ENCODE results near the gene MAP3K5.
A peak's percentile ranks its signal among the peaks of the same experiment; 100 is the strongest.

Gene MAP3K5

DNA sequence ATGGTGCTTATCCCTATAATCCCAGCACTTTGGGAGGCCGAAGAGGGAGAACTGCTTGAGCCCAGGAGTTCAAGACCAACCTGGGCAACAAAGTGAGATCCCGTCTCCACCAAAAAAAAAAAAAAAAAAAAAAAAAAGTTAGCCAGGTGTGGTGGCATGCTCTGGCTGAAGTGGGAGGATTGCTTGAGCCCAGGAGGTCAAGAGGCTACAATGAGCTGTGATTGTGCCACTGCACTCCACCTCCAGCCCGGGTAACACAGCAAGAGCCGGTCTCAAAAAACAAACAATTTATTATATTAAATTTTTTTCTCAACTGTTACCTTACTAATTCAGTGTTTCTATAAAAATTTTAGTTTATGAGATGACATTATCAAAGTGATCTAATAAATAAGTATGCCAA, 156.7 kb downstream of the MAP3K5 start:
- DNase-seq, result no peak

GRCh38 chr6:136633355-136633754, 158.9 kb downstream of the MAP3K5 start:
- no peak for DNase-seq

DNA sequence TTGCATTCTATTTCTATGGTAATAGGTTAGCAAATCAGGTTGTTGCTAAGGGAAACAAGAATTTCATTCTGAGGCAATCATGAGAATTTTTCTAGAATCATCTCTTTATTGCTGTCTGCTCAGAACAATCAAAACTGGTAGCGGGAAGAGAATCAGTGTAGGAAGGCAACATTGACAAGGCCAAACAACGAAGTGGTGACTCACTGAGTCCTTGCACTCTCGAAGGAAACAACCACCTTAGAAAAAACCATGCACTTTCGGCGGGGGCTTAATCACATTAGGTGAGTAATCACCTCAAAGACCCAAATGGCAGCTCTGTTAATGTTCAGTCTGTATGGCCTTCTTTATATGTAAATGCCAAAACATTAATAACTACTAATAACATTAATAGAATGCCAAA, 163.3 kb downstream of the MAP3K5 start:
- DNase-seq, result no peak

- DNase-seq, result no peak
Observed at GRCh38 chr6:136627191-136627590, 165.1 kb downstream of the MAP3K5 start.

DNA sequence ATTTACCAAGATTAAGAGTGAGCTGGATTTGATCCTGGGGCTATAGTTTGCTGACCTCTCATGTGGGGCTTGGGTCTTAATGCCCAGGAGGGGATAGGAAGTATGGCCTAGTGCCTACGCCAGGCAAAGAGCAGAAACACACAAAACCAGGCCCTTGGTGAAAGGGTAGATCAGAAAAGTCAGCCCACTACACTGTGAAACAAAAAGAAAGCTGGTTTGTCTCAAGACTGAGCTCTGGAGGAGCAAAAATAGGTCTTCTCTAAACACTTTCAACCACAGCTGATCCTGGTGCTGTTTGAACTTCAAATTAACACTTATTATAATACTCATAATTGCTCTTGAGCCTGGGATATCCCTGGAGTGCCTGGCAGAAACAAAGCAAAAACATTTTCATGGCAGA, 167.0 kb downstream of the MAP3K5 start:
- no peak for DNase-seq

GRCh38 chr6:136624347-136624746, 167.9 kb downstream of the MAP3K5 start:
- DNase-seq, result peak; percentile 23

GRCh38 chr6:136618086-136618485, 174.2 kb downstream of the MAP3K5 start:
- DNase-seq, result no peak

GRCh38 chr6:136616527-136616926, 175.8 kb downstream of the MAP3K5 start:
- no peak for DNase-seq

- no peak for DNase-seq
Observed at GRCh38 chr6:136614994-136615393, 177.3 kb downstream of the MAP3K5 start.

GRCh38 chr6:136614350-136614749, 177.9 kb downstream of the MAP3K5 start:
- no peak for DNase-seq

DNA sequence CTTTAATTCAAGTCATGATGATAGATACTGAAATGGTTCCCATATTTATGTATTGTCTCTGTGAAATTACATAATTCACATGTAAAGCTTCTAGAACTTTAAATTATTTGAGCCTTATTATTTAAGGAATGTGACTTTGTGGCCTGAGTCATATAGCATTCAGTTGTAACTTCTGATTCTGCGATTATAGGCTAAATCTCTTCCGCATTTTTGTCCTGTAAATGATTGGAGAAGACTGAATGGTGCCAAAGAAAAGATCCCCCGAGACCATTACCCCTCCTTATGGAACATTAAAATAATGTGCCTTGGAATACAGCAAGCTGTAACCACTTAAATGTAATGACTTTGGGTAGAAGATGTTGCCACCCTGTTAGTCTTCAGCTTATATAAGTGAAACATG, 178.8 kb downstream of the MAP3K5 start:
- DNase-seq, result peak; percentile 71

DNA sequence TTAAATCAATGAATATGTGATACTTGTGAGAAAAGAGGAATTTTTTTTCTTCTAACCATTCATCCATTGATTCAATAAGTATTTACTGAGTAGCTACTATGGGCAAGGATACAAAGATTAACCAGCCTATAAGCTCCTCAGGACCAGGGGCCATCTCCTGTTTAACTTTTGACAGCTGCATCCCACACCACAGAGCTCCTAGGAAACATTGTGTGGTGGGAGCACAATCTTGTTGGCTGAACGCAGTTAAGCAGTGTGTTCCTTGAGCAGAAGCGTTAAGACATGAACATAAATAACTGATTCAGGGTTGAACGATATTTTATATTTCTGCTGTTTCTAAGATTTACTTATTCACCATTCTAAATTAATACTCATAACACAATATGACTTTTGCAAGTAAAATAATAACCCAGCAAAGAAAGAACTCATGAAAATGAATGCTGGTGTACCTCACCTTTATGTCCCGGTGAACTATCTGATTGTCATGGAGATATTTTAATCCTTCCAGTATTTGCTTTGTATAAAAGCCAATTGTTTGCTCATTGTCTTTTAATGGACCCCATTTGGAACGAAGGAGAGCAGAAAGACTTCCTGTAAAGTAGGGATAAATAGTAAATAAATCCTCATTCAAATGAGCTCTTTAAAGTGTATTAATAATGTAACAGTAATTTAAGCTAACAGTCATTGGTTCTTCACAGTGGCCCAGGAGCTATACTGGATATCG, 179.4 kb downstream of the MAP3K5 start:
- DNase-seq, result no peak

GRCh38 chr6:136611746-136612145, 180.5 kb downstream of the MAP3K5 start:
- DNase-seq, result no peak

- no peak for DNase-seq
Observed at GRCh38 chr6:136611133-136611532, 181.1 kb downstream of the MAP3K5 start.

GRCh38 chr6:136609873-136610706, 182.2 kb downstream of the MAP3K5 start:
- peak; percentile 98 for DNase-seq

DNA sequence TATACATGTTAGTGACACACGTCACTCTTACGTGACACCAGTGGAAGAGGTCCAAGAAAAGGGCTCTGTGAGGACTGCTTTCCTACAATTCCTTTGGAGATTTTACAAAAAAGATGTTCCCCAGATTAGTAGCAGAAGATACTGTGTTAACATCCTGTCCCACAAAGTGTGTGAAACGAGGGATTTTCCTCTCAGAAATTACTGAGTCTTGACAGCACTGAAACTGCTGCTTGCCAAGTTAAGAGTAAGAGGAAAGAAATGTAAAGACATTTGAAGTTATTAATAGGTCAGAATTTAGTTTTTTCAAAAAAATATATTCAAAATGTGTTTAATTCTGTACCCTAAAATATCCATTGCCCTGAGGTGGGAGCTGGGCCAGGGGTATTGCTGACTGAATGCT, 183.3 kb downstream of the MAP3K5 start:
- DNase-seq, result peak; percentile 72

DNA sequence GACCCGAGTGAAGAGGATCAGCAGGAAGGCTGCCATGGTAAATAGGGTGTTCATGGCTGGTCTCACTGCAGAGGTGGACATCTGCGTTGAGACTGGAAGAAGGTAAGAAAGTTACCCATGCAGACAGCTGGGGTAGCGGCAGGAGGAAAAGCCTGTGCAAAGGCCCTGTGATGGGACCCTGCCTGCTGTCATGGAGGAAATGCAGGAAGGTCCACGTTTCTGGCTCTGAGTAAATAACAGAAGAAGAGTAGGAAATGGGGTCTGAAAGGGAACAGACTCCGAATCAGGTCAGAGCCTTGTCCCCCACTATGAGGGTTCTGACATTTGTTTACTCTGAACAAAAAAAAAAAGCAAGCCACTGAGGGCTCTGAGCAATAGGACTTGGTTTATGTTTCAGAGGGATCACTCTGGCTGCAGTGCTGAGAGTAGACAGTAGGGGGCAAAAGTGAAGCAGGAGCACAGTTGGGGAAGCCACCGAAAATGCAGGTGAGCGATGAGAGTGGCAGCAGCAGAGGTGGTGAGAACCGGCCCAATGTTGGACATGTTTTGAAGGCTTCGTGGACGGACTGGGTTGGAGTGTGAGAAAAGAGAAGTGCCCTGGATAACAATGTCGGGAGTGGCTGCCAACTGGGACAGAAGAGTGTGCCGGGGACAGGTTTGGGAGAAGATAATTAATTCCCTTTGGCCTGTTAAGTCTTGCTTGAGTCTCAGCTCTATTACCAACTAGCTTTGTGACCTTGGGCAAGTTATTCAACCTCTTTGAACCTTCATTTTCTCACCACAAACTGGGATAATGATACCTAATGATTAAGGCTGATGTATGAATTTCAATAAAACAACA, 184.1 kb downstream of the MAP3K5 start:
- DNase-seq, result peak; percentile 64

GRCh38 chr6:136607204-136607931, 184.9 kb downstream of the MAP3K5 start:
- DNase-seq, result peak; percentile 25

DNA sequence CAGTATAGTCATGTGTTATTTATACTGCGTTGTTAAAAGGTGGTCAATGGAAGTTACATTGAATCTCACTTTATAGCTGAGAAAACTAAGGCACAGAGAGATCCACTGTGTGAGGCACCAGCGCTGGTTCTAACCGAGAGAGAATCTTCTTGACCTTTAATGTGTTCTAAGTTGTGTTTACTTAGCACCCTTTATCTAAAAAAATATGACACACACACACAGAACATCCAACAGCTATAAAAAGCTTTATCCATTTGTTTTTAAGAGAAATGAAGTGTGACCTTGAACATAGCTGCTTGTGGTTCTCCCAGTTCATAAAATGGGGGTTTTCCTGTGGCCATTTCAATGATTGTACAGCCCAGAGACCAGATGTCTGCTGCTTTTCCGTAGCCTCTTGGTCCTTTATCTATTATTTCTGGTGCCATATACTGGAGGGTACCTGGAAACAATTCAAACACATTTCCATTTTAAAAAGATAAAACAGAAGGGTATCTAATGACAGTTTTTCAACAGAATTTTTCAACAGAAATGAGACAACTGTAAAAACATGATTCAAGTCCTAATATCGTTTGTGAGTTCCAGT, 187.3 kb downstream of the MAP3K5 start:
- DNase-seq, result no peak

- no peak for DNase-seq
Observed at GRCh38 chr6:136604328-136604825, 187.9 kb downstream of the MAP3K5 start.

DNA sequence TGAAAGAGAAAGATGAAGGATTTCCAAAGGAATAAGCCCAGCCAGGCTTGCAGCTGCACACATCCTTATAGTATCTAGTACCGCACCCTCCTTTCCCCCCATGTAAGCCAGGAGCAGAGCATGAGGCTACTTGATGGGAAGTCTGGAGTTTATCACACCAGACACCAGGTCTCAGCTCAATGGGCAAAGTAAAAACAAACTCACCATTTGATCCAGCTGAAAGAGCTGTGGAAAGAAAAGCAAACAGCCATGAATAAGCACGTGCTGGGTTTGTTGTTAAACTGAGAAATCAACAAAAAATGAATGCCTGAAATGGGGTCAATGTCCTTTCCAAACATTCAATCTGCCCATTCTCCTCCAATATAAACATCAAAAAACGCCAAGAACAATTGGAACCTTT, 191.5 kb downstream of the MAP3K5 start:
- DNase-seq, result no peak

Measured in EL (cell line).